Smooth muscle cell of the brain vasculature (primary cell): Measurements from ENCODE around the gene GPR27.

ENCODE experiments used
- DNase-seq: peaks from one replicate; pipeline ENCODE4 v3.0.0-alpha.2; 2012; ENCODE audit warnings: low read depth, low spot score

GPR27 gene

GRCh38 chr3:71753701-71754609, at the start of gene GPR27:
Gene GPR27, plus strand, starts transcription at chr3:71753855. Its CDS starts 195 bp downstream, at chr3:71754050.
- DNase-seq, result no peak

- no peak for DNase-seq
Measured at GRCh38 chr3:71704915-71705314, 48.7 kb upstream of the GPR27 start.

GRCh38 chr3:71705681-71706080, 48.0 kb upstream of the GPR27 start:
- DNase-seq, result no peak

GRCh38 chr3:71707595-71707994, 46.1 kb upstream of the GPR27 start:
- no peak for DNase-seq

- DNase-seq, result no peak
Measured at GRCh38 chr3:71708476-71709105, 45.1 kb upstream of the GPR27 start.

GRCh38 chr3:71709908-71710511, 43.6 kb upstream of the GPR27 start:
- DNase-seq, result no peak

GRCh38 chr3:71710906-71711494, 42.7 kb upstream of the GPR27 start:
- DNase-seq, result no peak

- no peak for DNase-seq
Measured at GRCh38 chr3:71713041-71713440, 40.6 kb upstream of the GPR27 start.

GRCh38 chr3:71714595-71714994, 39.1 kb upstream of the GPR27 start:
- no peak for DNase-seq

- no peak for DNase-seq
Measured at GRCh38 chr3:71718072-71718471, 35.6 kb upstream of the GPR27 start.

- no peak for DNase-seq
Measured at GRCh38 chr3:71721002-71721401, 32.7 kb upstream of the GPR27 start.

GRCh38 chr3:71721651-71722157, 32.0 kb upstream of the GPR27 start:
- no peak for DNase-seq

GRCh38 chr3:71722693-71723092, 31.0 kb upstream of the GPR27 start:
- no peak for DNase-seq

- no peak for DNase-seq
Measured at GRCh38 chr3:71723452-71724170, 30.0 kb upstream of the GPR27 start.

GRCh38 chr3:71724171-71724453, 29.5 kb upstream of the GPR27 start:
- DNase-seq, result no peak

GRCh38 chr3:71724584-71725270, 28.9 kb upstream of the GPR27 start:
- DNase-seq, result no peak

GRCh38 chr3:71725271-71725991, 28.2 kb upstream of the GPR27 start, which contains the start of gene EIF4E3:
Gene EIF4E3, minus strand, starts transcription at chr3:71725402. Its CDS starts 35 bp downstream, at chr3:71725367.
- DNase-seq, result no peak

- DNase-seq, result no peak
Measured at GRCh38 chr3:71726146-71726545, 27.5 kb upstream of the GPR27 start.

GRCh38 chr3:71728632-71729342, 24.9 kb upstream of the GPR27 start:
- no peak for DNase-seq

- no peak for DNase-seq
Measured at GRCh38 chr3:71732637-71733036, 21.0 kb upstream of the GPR27 start.
